SW480 (cell line): ENCODE results near the gene TCEA2.

Source experiments
- DNase-seq: peaks from one replicate; pipeline ENCODE4 v3.0.0-alpha.2; 2016; ENCODE audit warnings: low spot score

The TCEA2 gene

GRCh38 chr20:64093013-64093503, 30.1 kb downstream of the TCEA2 start:
- no peak for DNase-seq

- no peak for DNase-seq
These were observed 32.5 kb downstream of the TCEA2 start for GRCh38 chr20:64095455-64095854.

GRCh38 chr20:64095927-64096326, 32.9 kb downstream of the TCEA2 start:
- DNase-seq, result peak; percentile 32

GRCh38 chr20:64096535-64096934, 33.5 kb downstream of the TCEA2 start:
- DNase-seq, result no peak

- no peak for DNase-seq
These were observed 35.5 kb downstream of the TCEA2 start for GRCh38 chr20:64098471-64099013.

GRCh38 chr20:64099086-64099786, 36.2 kb downstream of the TCEA2 start:
- no peak for DNase-seq

- no peak for DNase-seq
These were observed 37.0 kb downstream of the TCEA2 start for GRCh38 chr20:64099880-64100565.

- DNase-seq, result no peak
These were observed 37.5 kb downstream of the TCEA2 start for GRCh38 chr20:64100566-64100888.

- no peak for DNase-seq
These were observed 38.1 kb downstream of the TCEA2 start for GRCh38 chr20:64100946-64101688.

- no peak for DNase-seq
These were observed 39.0 kb downstream of the TCEA2 start for GRCh38 chr20:64101731-64102621.

GRCh38 chr20:64102647-64103354, 39.8 kb downstream of the TCEA2 start:
- DNase-seq, result no peak

GRCh38 chr20:64103871-64104666, 41.1 kb downstream of the TCEA2 start:
- DNase-seq, result no peak

- no peak for DNase-seq
These were observed 41.9 kb downstream of the TCEA2 start for GRCh38 chr20:64104667-64105451.

GRCh38 chr20:64105846-64106434, 42.9 kb downstream of the TCEA2 start:
- DNase-seq, result no peak

- DNase-seq, result no peak
These were observed 43.5 kb downstream of the TCEA2 start for GRCh38 chr20:64106435-64106961.

GRCh38 chr20:64106981-64107735, 44.2 kb downstream of the TCEA2 start, which contains the start of gene NPBWR2:
Gene NPBWR2, minus strand, starts transcription at chr20:64107565. Its CDS starts 734 bp downstream, at chr20:64106831.
- DNase-seq, result no peak

GRCh38 chr20:64107736-64108457, 44.9 kb downstream of the TCEA2 start:
- DNase-seq, result no peak
